Measurements from ENCODE around the gene TRIM50.
"Not testable (repeated sequence)": the region's sequence is repeated elsewhere in the genome, so short reads cannot be mapped to it uniquely, and the experiment has no call there.

Gene TRIM50

GRCh38 chr7:73349763-73350162, 21.9 kb upstream of the TRIM50 start:
- no peak for DNase-seq

- DNase-seq: no peak
Measured at GRCh38 chr7:73345951-73346350, 18.1 kb upstream of the TRIM50 start.

- DNase-seq: no peak
Measured at GRCh38 chr7:73345538-73345937, 17.7 kb upstream of the TRIM50 start.

GRCh38 chr7:73343671-73344380, 15.9 kb upstream of the TRIM50 start:
- DNase-seq: no peak

- DNase-seq: no peak
Measured at GRCh38 chr7:73342645-73343044, 14.8 kb upstream of the TRIM50 start.

GRCh38 chr7:73341877-73342276, 14.0 kb upstream of the TRIM50 start:
- no peak for DNase-seq

- no peak for DNase-seq
Measured at GRCh38 chr7:73340514-73340913, 12.6 kb upstream of the TRIM50 start.

- DNase-seq: no peak
Measured at GRCh38 chr7:73338321-73338720, 10.4 kb upstream of the TRIM50 start.

GRCh38 chr7:73332447-73332846, 4.6 kb upstream of the TRIM50 start:
- DNase-seq: no peak

- no peak for DNase-seq
Measured at GRCh38 chr7:73330772-73331171, 2.9 kb upstream of the TRIM50 start.

- DNase-seq: no peak
Measured at GRCh38 chr7:73329861-73330581, 2.1 kb upstream of the TRIM50 start.

GRCh38 chr7:73328696-73329095, 814 bp upstream of the TRIM50 start:
- DNase-seq: no peak

GRCh38 chr7:73327449-73327848, 433 bp downstream of the TRIM50 start:
- not testable (repeated sequence) for DNase-seq

- DNase-seq: not testable (repeated sequence)
Measured at GRCh38 chr7:73325424-73325823, 2.5 kb downstream of the TRIM50 start.

- peak; percentile 62 for DNase-seq
Measured at GRCh38 chr7:73324081-73324845, 3.6 kb downstream of the TRIM50 start.

- DNase-seq: not testable (repeated sequence)
Measured at GRCh38 chr7:73323434-73324080, 4.3 kb downstream of the TRIM50 start.

- not testable (repeated sequence) for DNase-seq
Measured at GRCh38 chr7:73320009-73320408, 7.9 kb downstream of the TRIM50 start.

- peak; percentile 27 for DNase-seq
Measured at GRCh38 chr7:73319541-73319940, 8.3 kb downstream of the TRIM50 start.

- DNase-seq: not testable (repeated sequence)
Measured at GRCh38 chr7:73318656-73319204, 9.2 kb downstream of the TRIM50 start.

GRCh38 chr7:73316521-73316920, 11.4 kb downstream of the TRIM50 start:
- DNase-seq: no peak

GRCh38 chr7:73314271-73314670, 13.6 kb downstream of the TRIM50 start:
- DNase-seq: no peak

GRCh38 chr7:73313521-73313906, 14.4 kb downstream of the TRIM50 start:
- no peak for DNase-seq
